DMS 273 (cell line): ENCODE data around the gene EIF3J.
A peak's percentile ranks its signal among the peaks of the same experiment; 100 is the strongest.
"Not testable (repeated sequence)": the region's sequence is repeated elsewhere in the genome, so short reads cannot be mapped to it uniquely, and the experiment has no call there.

ENCODE experiments used
- DNase-seq: peaks from one replicate; lab custom pipeline; 2025; ENCODE audit not compliant: unreplicated experiment; lab: John Stamatoyannopoulos, UW

EIF3J gene

GRCh38 chr15:44541282-44541958 is 4.5 kb downstream of the EIF3J start:
- DNase-seq = peak; percentile 9

GRCh38 chr15:44542596-44542995 is 5.6 kb downstream of the EIF3J start:
- DNase-seq = no peak

- DNase-seq = not testable (repeated sequence)
These were observed 7.8 kb downstream of the EIF3J start for GRCh38 chr15:44544745-44545144.

GRCh38 chr15:44545913-44546802 is 9.2 kb downstream of the EIF3J start:
- no peak for DNase-seq

- DNase-seq = not testable (repeated sequence)
These were observed 12.2 kb downstream of the EIF3J start for GRCh38 chr15:44549152-44549551.

- peak; percentile 46 for DNase-seq
These were observed 13.3 kb downstream of the EIF3J start for GRCh38 chr15:44550256-44550655.

- no peak for DNase-seq
These were observed 13.8 kb downstream of the EIF3J start for GRCh38 chr15:44550734-44551133.

GRCh38 chr15:44554934-44555723 is 18.2 kb downstream of the EIF3J start:
- no peak for DNase-seq

GRCh38 chr15:44560926-44561325 is 24.0 kb downstream of the EIF3J start:
- not testable (repeated sequence) for DNase-seq

- DNase-seq = no peak
These were observed 28.6 kb downstream of the EIF3J start for GRCh38 chr15:44565387-44566154.

GRCh38 chr15:44566155-44566540 is 29.2 kb downstream of the EIF3J start:
- no peak for DNase-seq

- no peak for DNase-seq
These were observed 31.4 kb downstream of the EIF3J start for GRCh38 chr15:44568338-44568737.

- DNase-seq = no peak
These were observed 32.4 kb downstream of the EIF3J start for GRCh38 chr15:44569316-44569715.

- no peak for DNase-seq
These were observed 33.4 kb downstream of the EIF3J start for GRCh38 chr15:44570361-44570760.

- DNase-seq = no peak
These were observed 36.4 kb downstream of the EIF3J start for GRCh38 chr15:44573386-44573785.

GRCh38 chr15:44574734-44575133 is 37.8 kb downstream of the EIF3J start:
- DNase-seq = no peak

- no peak for DNase-seq
These were observed 43.2 kb downstream of the EIF3J start for GRCh38 chr15:44580105-44580504.

- DNase-seq = peak; percentile 63
These were observed 47.3 kb downstream of the EIF3J start for GRCh38 chr15:44584162-44584749.

- DNase-seq = no peak
These were observed 48.7 kb downstream of the EIF3J start for GRCh38 chr15:44585633-44586032.

- no peak for DNase-seq
These were observed 51.6 kb downstream of the EIF3J start for GRCh38 chr15:44588541-44588940.
